SW 1271 (cell line): ENCODE measurements around the gene SYNJ1.
A peak's percentile ranks its signal among the peaks of the same experiment; 100 is the strongest.
"Not testable (repeated sequence)": the region's sequence is repeated elsewhere in the genome, so short reads cannot be mapped to it uniquely, and the experiment has no call there.

Experiments
- DNase-seq, 2 experiments: peaks; one replicate each; lab custom pipeline; 2025; lab: John Stamatoyannopoulos, UW

SYNJ1 gene

DNA sequence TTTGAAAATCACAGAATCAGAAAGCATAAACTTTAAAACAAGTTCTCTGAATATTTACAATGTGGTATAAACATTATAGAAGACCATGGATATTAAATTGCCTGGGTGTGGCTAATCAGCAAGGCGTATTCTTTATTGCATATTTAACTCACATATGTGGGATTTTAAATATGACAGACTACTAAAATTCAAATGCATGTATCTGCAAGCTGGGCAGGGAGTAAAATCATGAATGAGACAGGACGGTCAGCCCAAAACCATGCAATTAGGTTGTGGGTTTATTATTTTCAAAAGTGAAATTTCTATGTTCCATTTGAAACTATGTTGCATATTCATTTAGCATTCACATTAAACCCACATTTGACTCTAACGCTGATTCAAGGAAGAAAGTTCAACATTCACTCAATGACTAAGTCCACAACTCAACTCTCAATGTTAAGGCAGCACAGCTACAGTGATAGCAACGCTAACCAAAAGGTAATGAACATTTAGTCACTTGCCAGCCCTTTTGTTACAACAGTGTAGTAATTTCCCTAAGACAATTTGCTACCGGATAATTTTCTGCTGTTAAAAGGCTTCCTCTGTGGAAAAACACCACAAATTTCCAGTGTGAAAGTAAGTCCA is 6.3 kb upstream of the SYNJ1 start:
- DNase-seq: no peak

- no peak for DNase-seq
Measured at GRCh38 chr21:32733356-32733755, 5.5 kb upstream of the SYNJ1 start.

- no peak for DNase-seq
Measured at GRCh38 chr21:32732544-32732943, 4.7 kb upstream of the SYNJ1 start.

DNA sequence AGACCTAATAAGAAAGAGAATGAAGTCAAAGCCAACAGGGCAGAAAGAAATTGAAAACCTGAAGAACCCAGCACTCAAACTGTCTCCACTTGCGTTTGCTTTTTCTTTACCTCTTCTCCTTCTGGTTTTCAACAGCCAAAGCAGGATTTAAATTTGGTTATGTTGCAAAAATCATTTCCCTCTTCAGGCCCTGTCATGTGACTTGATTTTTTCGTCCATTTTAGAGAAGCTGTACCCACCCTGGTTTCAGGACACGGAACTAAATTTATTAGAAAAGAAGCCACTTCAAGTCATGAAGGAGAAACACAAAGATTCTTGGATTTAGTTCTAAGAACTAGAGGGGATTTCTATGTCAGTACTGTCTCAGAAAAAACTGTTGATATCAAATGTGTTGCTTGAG is 1.0 kb upstream of the SYNJ1 start:
- DNase-seq: no peak

- DNase-seq: no peak
Measured at GRCh38 chr21:32728456-32728839, 635 bp upstream of the SYNJ1 start.

GRCh38 chr21:32726839-32727686 is 750 bp downstream of the SYNJ1 start:
- peak in 1 of 2 experiments; percentile 29 for DNase-seq

DNA sequence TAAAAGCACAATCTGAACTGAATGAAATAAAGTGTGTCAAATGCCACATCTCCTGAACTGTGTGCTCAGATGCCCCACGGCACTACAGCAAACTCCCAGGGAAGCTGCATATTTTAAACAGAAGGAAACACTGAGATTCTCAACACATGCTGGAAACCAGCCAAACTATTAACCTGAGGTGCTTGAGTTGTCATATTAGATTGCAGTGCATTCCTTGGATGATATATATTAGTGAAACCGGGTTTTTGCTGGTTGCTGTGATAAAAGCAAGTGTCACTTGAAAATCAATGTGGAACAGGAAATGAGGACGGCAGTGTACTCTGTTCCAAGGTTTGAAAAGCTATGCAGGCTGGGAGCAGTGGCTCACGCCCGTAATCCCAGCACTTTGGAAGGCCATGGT is 8.7 kb downstream of the SYNJ1 start:
- DNase-seq: no peak

- no peak for DNase-seq
Measured at GRCh38 chr21:32717851-32718316, 9.9 kb downstream of the SYNJ1 start.

DNA sequence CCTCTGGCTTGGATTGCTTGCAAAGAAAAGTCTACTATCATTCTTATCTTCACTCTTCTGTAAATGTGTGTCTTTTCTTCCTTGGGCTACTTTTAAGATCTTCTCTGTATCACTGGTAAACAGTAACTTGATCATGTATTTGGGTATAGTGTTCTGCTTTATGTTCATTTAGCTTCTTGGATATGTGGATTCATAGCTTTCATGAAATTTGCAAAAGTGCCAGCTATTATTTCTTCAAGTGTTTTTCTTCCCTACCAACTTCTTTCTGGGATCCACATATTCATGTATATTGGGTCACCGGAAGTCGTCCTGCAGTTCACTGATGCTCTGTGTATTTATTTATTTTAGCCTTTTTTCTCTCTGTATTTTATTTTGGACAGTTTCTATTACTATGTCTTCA is 11.3 kb downstream of the SYNJ1 start:
- DNase-seq: no peak

GRCh38 chr21:32713726-32714125 is 14.1 kb downstream of the SYNJ1 start:
- DNase-seq: no peak

DNA sequence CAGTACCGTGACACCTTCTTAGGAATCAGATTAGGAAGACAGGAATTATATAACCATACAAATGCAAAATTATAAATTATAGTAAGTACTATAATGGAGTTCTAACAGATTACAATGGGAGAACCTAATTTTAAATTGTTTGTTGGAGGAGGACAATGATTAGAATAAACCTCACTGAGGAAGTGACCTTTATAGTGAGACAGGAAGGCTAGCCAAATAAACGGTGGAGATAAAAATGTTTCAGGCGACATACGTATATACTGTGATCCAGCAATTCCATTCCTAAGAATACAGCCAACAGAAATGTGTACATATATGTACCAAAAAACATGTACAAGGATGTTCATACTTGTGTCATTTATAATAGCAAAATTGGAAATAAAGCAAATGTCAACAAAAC is 15.2 kb downstream of the SYNJ1 start:
- no peak for DNase-seq

GRCh38 chr21:32712043-32712442 is 15.8 kb downstream of the SYNJ1 start:
- DNase-seq: no peak

DNA sequence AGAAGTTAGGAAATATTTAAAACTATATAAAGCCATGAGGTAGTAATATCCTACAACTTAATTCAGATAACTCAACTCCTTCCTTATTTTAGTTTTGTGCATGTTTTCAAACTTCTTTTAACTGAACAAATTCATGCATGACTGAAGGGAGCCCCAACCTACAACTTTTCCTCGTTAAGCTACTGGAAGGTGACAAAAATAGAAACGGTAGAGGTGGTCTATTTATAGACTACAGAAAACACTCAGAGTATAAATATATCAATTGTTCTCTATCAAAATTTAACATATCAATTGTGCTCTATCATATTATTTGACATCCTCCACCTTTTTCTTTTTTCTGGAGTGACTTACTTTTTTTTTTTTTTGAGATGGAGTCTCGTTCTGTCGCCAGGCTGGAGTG is 16.8 kb downstream of the SYNJ1 start:
- DNase-seq: no peak

GRCh38 chr21:32710069-32710784 is 17.6 kb downstream of the SYNJ1 start:
- no peak for DNase-seq

- no peak for DNase-seq
Measured at GRCh38 chr21:32708069-32708468, 19.7 kb downstream of the SYNJ1 start.

DNA sequence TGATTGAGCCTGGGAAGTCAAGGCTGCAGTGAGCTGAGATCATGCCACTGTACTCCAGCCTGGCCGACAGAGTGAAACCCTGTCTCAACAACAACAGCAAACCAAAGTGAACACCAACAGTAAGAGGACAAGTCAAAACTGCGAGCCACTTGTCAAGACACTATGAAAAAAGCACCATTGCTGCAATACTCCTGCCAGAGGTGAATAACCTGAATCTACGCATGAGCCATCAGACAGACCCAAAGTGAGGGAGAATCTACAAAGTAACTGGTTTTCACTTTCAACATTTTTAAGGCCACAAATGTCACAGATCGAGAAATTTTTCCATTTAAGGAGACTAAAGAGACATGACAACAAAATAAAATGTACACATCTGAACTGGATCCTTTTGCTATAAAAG is 21.9 kb downstream of the SYNJ1 start:
- DNase-seq: no peak

DNA sequence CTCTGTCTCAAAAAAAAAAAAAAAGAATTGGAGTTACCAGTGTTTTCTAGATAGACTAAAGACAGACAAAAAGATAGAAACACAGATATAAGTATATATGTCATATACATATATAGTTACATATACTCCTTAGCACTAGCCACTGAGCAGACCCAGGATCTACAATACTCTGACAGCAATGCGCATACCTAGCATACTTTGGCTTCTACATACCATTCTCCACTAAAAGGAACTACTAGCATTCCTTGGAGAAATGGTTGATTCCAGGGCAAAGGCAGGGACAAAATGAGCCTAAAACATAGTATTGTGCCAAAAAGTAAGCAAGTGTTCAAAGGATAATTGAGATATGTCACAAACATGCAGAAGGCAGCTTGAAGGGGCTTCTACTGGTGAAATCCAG is 22.7 kb downstream of the SYNJ1 start:
- peak in 1 of 2 experiments; percentile 8 for DNase-seq

GRCh38 chr21:32702702-32703101 is 25.1 kb downstream of the SYNJ1 start:
- DNase-seq: peak in 1 of 2 experiments; percentile 36

GRCh38 chr21:32698971-32699693 is 28.7 kb downstream of the SYNJ1 start:
- DNase-seq: no peak

GRCh38 chr21:32698286-32698685 is 29.5 kb downstream of the SYNJ1 start:
- DNase-seq: no peak

GRCh38 chr21:32695482-32695881 is 32.3 kb downstream of the SYNJ1 start:
- not testable (repeated sequence) for DNase-seq

DNA sequence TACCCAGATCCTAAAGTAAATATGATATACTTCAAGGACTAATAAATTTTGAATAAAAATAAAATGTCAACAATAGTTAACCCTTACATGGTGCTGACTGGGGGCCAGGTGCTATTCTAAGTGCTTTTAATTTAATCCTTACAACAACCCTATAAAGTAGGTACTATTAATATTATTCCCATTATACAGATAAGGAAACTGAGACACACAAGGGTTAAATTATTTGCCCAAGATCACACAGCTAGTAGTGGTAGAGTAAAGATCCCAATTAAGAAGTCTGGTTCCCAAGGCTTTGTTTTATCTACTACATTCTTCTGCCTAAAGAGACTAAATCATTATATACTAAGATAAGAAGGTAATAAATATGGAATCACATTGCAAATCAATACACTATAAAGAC is 34.2 kb downstream of the SYNJ1 start:
- DNase-seq: no peak
